H1 (cell line): ENCODE data around the gene TTC33.

Source experiments
- CHD2 ChIP-seq: IDR thresholded peaks from 2 replicates; pipeline ENCODE4 v1.6.1; 2012; ENCODE audit warnings: low read length, improper control_type of control experiment
- HDAC6 ChIP-seq: IDR thresholded peaks from one replicate; pipeline ENCODE4 v1.7.1; 2012; ENCODE audit warnings: low read depth, mild to moderate bottlenecking, inconsistent platforms, low read length, moderate library complexity
- TF ChIP-seq, protein P1 (sequence below): IDR thresholded peaks from 2 replicates; pipeline ENCODE4 v1.6.1; 2011; ENCODE audit warnings: low read length, improper control_type of control experiment
- TF ChIP-seq, protein P2 (sequence below), 3 experiments: IDR thresholded peaks; 1 replicate in 2 of 3; 2 replicates in 1 of 3; pipeline versions ENCODE4 v1.5.1 to v1.6.1; 2011; ENCODE audit warnings: low read length in 3 of 3, mild to moderate bottlenecking in 3 of 3, inconsistent platforms in 2 of 3, low read depth in 1 of 3, moderate library complexity in 1 of 3; ENCODE audit not compliant: insufficient read depth in 1 of 3; ENCODE audit errors: control extremely low read depth in 1 of 3

GRCh38 chr5:40570408-40571129 lies 185.2 kb downstream of the TTC33 start:
- TF ChIP-seq HDAC6 (no peak), CHD2 (no peak)
- TF ChIP-seq, protein P1, sequence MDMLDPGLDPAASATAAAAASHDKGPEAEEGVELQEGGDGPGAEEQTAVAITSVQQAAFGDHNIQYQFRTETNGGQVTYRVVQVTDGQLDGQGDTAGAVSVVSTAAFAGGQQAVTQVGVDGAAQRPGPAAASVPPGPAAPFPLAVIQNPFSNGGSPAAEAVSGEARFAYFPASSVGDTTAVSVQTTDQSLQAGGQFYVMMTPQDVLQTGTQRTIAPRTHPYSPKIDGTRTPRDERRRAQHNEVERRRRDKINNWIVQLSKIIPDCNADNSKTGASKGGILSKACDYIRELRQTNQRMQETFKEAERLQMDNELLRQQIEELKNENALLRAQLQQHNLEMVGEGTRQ: no peak
- TF ChIP-seq, protein P2, sequence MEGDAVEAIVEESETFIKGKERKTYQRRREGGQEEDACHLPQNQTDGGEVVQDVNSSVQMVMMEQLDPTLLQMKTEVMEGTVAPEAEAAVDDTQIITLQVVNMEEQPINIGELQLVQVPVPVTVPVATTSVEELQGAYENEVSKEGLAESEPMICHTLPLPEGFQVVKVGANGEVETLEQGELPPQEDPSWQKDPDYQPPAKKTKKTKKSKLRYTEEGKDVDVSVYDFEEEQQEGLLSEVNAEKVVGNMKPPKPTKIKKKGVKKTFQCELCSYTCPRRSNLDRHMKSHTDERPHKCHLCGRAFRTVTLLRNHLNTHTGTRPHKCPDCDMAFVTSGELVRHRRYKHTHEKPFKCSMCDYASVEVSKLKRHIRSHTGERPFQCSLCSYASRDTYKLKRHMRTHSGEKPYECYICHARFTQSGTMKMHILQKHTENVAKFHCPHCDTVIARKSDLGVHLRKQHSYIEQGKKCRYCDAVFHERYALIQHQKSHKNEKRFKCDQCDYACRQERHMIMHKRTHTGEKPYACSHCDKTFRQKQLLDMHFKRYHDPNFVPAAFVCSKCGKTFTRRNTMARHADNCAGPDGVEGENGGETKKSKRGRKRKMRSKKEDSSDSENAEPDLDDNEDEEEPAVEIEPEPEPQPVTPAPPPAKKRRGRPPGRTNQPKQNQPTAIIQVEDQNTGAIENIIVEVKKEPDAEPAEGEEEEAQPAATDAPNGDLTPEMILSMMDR (IDR thresholded peaks at IDR 0.05; ENCODE audit: control extremely low read depth in 1 of 3, insufficient read depth in 1 of 3, low read depth in 1 of 3, low read length in 3 of 3): no peak
